ENCODE results near the gene NDUFAB1.
A peak's percentile ranks its signal among the peaks of the same experiment; 100 is the strongest.
"Not testable (repeated sequence)": the region's sequence is repeated elsewhere in the genome, so short reads cannot be mapped to it uniquely, and the experiment has no call there.

Gene NDUFAB1

GRCh38 chr16:23631874-23632273 is 35.8 kb upstream of the NDUFAB1 start:
- H3K4me1 ChIP-seq (ENCODE audit: control insufficient read depth, insufficient read depth, low read length); H3K9me3 ChIP-seq (ENCODE audit: control insufficient read depth, insufficient read depth, low read depth, low read length); CTCF ChIA-PET; H3K27ac ChIP-seq (ENCODE audit: extremely low read depth, low read depth, low read length); H3K4me3 ChIP-seq (ENCODE audit: low read depth, low read length); POLR2A ChIA-PET: not testable (repeated sequence)
- peaks cover 42 to 76% of the 10 kb centered on the region in 2 experiments for H3K36me3 ChIP-seq (ENCODE audit: control insufficient read depth in 2 of 2, insufficient read depth in 1 of 2, low read length in 2 of 2)
- peak; percentile 85 for TF ChIP-seq ZNF146 (tag by site-specific recombination; IDR thresholded peaks at IDR 0.05)

GRCh38 chr16:23629516-23629915 is 33.4 kb upstream of the NDUFAB1 start:
- Histone ChIP-seq H3K4me1 (ENCODE audit: control insufficient read depth, insufficient read depth, low read length) (no peaks in the 10 kb centered on the region), H3K36me3 (ENCODE audit: control insufficient read depth in 2 of 2, insufficient read depth in 1 of 2, low read length in 2 of 2) (peaks cover 50 to 76% of the 10 kb centered on the region in 2 experiments), H3K9me3 (ENCODE audit: control insufficient read depth, insufficient read depth, low read depth, low read length) (no peaks in the 10 kb centered on the region), H3K4me3 (ENCODE audit: low read depth, low read length) (no peak overlapping the region), H3K27ac (ENCODE audit: extremely low read depth, low read depth, low read length) (no peak overlapping the region)
- CTCF ChIA-PET: interaction anchor here (2.3 kb wide), 1 partner anchor 33 kb away, joined by 5 read pairs; no protein-coding TSS in a partner anchor
- TF ChIP-seq ZBTB1 (tag by site-specific recombination; IDR thresholded peaks at IDR 0.05): no peak
- no peak for TF ChIP-seq ZNF600 (tag by site-specific recombination; IDR thresholded peaks at IDR 0.05)
- TF ChIP-seq ZNF423 (tag by site-specific recombination; IDR thresholded peaks at IDR 0.05): no peak
- no peak for TF ChIP-seq ZNF843 (tag by site-specific recombination; IDR thresholded peaks at IDR 0.05)
- no peak for TF ChIP-seq ZBTB11 (tag by site-specific recombination; conservative IDR thresholded peaks at IDR 0.05; ENCODE audit: low read depth)
- no peak for TF ChIP-seq PRDM6 (tag by site-specific recombination; IDR thresholded peaks at IDR 0.05)
- no peak for TF ChIP-seq SP2 (tag by site-specific recombination; IDR thresholded peaks at IDR 0.05)
- TF ChIP-seq HIC1 (tag by site-specific recombination; IDR thresholded peaks at IDR 0.05): no peak
- TF ChIP-seq ZBTB17 (tag by site-specific recombination; IDR thresholded peaks at IDR 0.05): no peak
- TF ChIP-seq GLI2 (tag by site-specific recombination; IDR thresholded peaks at IDR 0.05; ENCODE audit: borderline replicate concordance, low read depth): no peak
- TF ChIP-seq KLF16 (tag by site-specific recombination; IDR thresholded peaks at IDR 0.05): no peak
- no peak for TF ChIP-seq ZNF548 (tag by site-specific recombination; IDR thresholded peaks at IDR 0.05)
- POLR2A ChIA-PET: interaction anchor here (0.6 kb wide), 1 partner anchor 22 kb away, joined by 3 read pairs; no protein-coding TSS in a partner anchor

GRCh38 chr16:23624092-23624491 is 28.0 kb upstream of the NDUFAB1 start:
- Histone ChIP-seq H3K4me1 (ENCODE audit: control insufficient read depth, insufficient read depth, low read length) (no peaks in the 10 kb centered on the region), H3K27ac (ENCODE audit: extremely low read depth, low read depth, low read length) (no peak overlapping the region), H3K36me3 (ENCODE audit: control insufficient read depth in 2 of 2, insufficient read depth in 1 of 2, low read length in 2 of 2) (peaks cover 66 to 80% of the 10 kb centered on the region in 2 experiments), H3K4me3 (ENCODE audit: low read depth, low read length) (no peak overlapping the region), H3K9me3 (ENCODE audit: control insufficient read depth, insufficient read depth, low read depth, low read length) (no peaks in the 10 kb centered on the region)
- CTCF ChIA-PET: interaction anchor here (0.6 kb wide), 1 partner anchor 27 kb away, joined by 6 read pairs; no protein-coding TSS in a partner anchor
- POLR2A ChIA-PET: no interaction called here
- TF ChIP-seq SETDB1 (IDR thresholded peaks at IDR 0.05; ENCODE audit: insufficient read length, low read length): no peak
- no peak for TF ChIP-seq ZNF148 (tag by site-specific recombination; IDR thresholded peaks at IDR 0.05; ENCODE audit: borderline replicate concordance)
- TF ChIP-seq ZXDB (tag by site-specific recombination; IDR thresholded peaks at IDR 0.05): no peak
- no peak for TF ChIP-seq BCL11A (tag by site-specific recombination; IDR thresholded peaks at IDR 0.05; ENCODE audit: low read depth)
- no peak for TF ChIP-seq ZNF16 (tag by site-specific recombination; IDR thresholded peaks at IDR 0.05; ENCODE audit: low read depth)
- no peak for TF ChIP-seq ZNF2 (tag by site-specific recombination; IDR thresholded peaks at IDR 0.05)
- no peak for TF ChIP-seq ZNF701 (tag by site-specific recombination; IDR thresholded peaks at IDR 0.05)
- TF ChIP-seq ZNF777 (tag by site-specific recombination; IDR thresholded peaks at IDR 0.05; ENCODE audit: borderline replicate concordance): no peak
- TF ChIP-seq ZNF664 (tag by site-specific recombination; IDR thresholded peaks at IDR 0.05): no peak
- no peak for TF ChIP-seq MEIS1 (CRISPR knock-in tag; IDR thresholded peaks at IDR 0.05; ENCODE audit: borderline replicate concordance)
- no peak for TF ChIP-seq ZNF623 (tag by site-specific recombination; IDR thresholded peaks at IDR 0.05)

Measured in HEK293 (cell line).